Lower lobe of right lung (tissue), 2 donors: ENCODE results near the gene DOCK1. TPM values are rescaled to one million over a fixed set of nuclear protein-coding genes. Genes with fewer than 3 reads are reported as not detected.

Source experiments
- ATAC-seq, 2 donors: fragments of 200-7000 bp; cut with Tn5 transposase; one replicate each; pipeline ENCODE4 v1.9.1; 2020 to 2022; ENCODE audit warnings: mild to moderate bottlenecking in 2 of 2, moderate library complexity in 2 of 2
- DNase-seq: peaks from one replicate; pipeline ENCODE4 v3.0.0-alpha.2; 2020
- H3K27ac ChIP-seq: fragments of 200-600 bp; one replicate; pipeline ENCODE4 v1.8.0; 2022
- H3K27me3 ChIP-seq: fragments of 200-600 bp; one replicate; pipeline ENCODE4 v1.8.0; 2022; ENCODE audit warnings: low read depth
- H3K36me3 ChIP-seq: fragments of 200-600 bp; one replicate; pipeline ENCODE4 v1.8.0; 2022; ENCODE audit warnings: mild to moderate bottlenecking
- H3K4me1 ChIP-seq: fragments of 200-600 bp; one replicate; pipeline ENCODE4 v1.8.0; 2022
- H3K4me3 ChIP-seq: fragments of 200-600 bp; one replicate; pipeline ENCODE4 v1.8.0; 2022; ENCODE audit warnings: mild to moderate bottlenecking
- H3K9me3 ChIP-seq: fragments of 200-600 bp; one replicate; pipeline ENCODE4 v1.8.0; 2022
- CTCF ChIP-seq: fragments of 200-600 bp; IDR thresholded peaks from one replicate; pipeline ENCODE4 v1.8.0; 2022; ENCODE audit warnings: antibody characterized with exemption, mild to moderate bottlenecking
- intact Hi-C: fragments of 100-400 bp; cut with DNase I; formaldehyde crosslinking; loops from one replicate; pipeline ENCODE4 v1.11.0; 2022
- long read RNA-seq: library from polyadenylated mRNA; unstranded; transcript quantifications from one replicate; pipeline ENCODE4 v2.0.0, GENCODE V29; 2021
- total RNA-seq: library from RNA; stranded (reverse); fragmentation: NEBNext Ultra II Directional; extraction: Animal tissue kit (Norgen Biotek cat#: 25700); gene quantifications from one replicate; pipeline ENCODE4 v1.2.1, GENCODE V29; 2021
- donor health status: DM: no; HTN: yes; CAD: no; lungs with severe emphysema.

Gene DOCK1
- total RNA-seq: 44.8 TPM
- long read RNA-seq, full-length matches to known transcripts: 1 of 60 reads
- long read RNA-seq, partial matches to known transcripts: 9 of 60 reads
- long read RNA-seq, other reads (novel, unspliced or antisense): 50 of 60 reads

GRCh38 chr10:126904818-126905701 lies at the start of gene DOCK1:
Gene DOCK1, plus strand, starts transcription at chr10:126905428. Its CDS starts 90 bp downstream, at chr10:126905518.
- ATAC-seq (peak; percentile 84 to 92), DNase-seq (peak; percentile 80)
- intact Hi-C loops: no loop called here
- Histone ChIP-seq H3K9me3 (no peaks in the 10 kb centered on the region), H3K4me1 (peaks cover 21% of the 10 kb centered on the region), H3K4me3 (peak within 1 kb of the TSS; percentile 77), H3K27ac (peak within 1 kb of the TSS; percentile 78), H3K36me3 (no peaks in the 10 kb centered on the region), H3K27me3 (no peaks in the 10 kb centered on the region)
- no peak for TF ChIP-seq CTCF

- ATAC-seq: no peak
- Histone ChIP-seq H3K27me3 (no peaks in the 10 kb centered on the region), H3K4me3 (no peak overlapping the region), H3K27ac (no peak overlapping the region), H3K36me3 (no peaks in the 10 kb centered on the region), H3K4me1 (no peaks in the 10 kb centered on the region), H3K9me3 (peaks cover 5% of the 10 kb centered on the region)
- TF ChIP-seq CTCF: no peak
- intact Hi-C loops: no loop called here
- DNase-seq: no peak
These were observed 47.9 kb upstream of the DOCK1 start for GRCh38 chr10:126857178-126857806.

GRCh38 chr10:126867567-126868365 lies 37.5 kb upstream of the DOCK1 start:
- H3K27ac ChIP-seq: no peak overlapping the region
- ATAC-seq: no peak
- TF ChIP-seq CTCF: no peak
- no peak for DNase-seq
- no peak overlapping the region for H3K4me3 ChIP-seq
- no peaks in the 10 kb centered on the region for H3K4me1 ChIP-seq
- intact Hi-C loops: no loop called here
- H3K9me3 ChIP-seq: no peaks in the 10 kb centered on the region
- no peaks in the 10 kb centered on the region for H3K27me3 ChIP-seq
- no peaks in the 10 kb centered on the region for H3K36me3 ChIP-seq

GRCh38 chr10:126868371-126868770 lies 36.9 kb upstream of the DOCK1 start:
- ATAC-seq (no peak), DNase-seq (no peak)
- Histone ChIP-seq H3K36me3 (no peaks in the 10 kb centered on the region), H3K4me1 (no peaks in the 10 kb centered on the region), H3K4me3 (no peak overlapping the region), H3K27me3 (no peaks in the 10 kb centered on the region), H3K9me3 (no peaks in the 10 kb centered on the region), H3K27ac (no peak overlapping the region)
- no peak for TF ChIP-seq CTCF
- intact Hi-C loops: no loop called here

- Histone ChIP-seq H3K9me3 (no peaks in the 10 kb centered on the region), H3K36me3 (no peaks in the 10 kb centered on the region), H3K4me3 (no peak overlapping the region), H3K27me3 (no peaks in the 10 kb centered on the region), H3K4me1 (no peaks in the 10 kb centered on the region), H3K27ac (no peak overlapping the region)
- DNase-seq (no peak), ATAC-seq (no peak)
- intact Hi-C loops: no loop called here
- no peak for TF ChIP-seq CTCF
These were observed 33.1 kb upstream of the DOCK1 start for GRCh38 chr10:126872135-126872534.
